GM19193 (cell line): ENCODE results near the gene JAKMIP2.

Experiments used
- POLR2A ChIP-seq: IDR thresholded peaks from 4 replicates; pipeline ENCODE4 v1.6.1; 2011; ENCODE audit not compliant: insufficient read depth, insufficient read length; ENCODE audit errors: extremely low read depth

JAKMIP2 gene

GRCh38 chr5:147800491-147800890 lies 18.0 kb upstream of the JAKMIP2 start:
- no peak for TF ChIP-seq POLR2A

- no peak for TF ChIP-seq POLR2A
Observed at GRCh38 chr5:147796556-147797308, 14.2 kb upstream of the JAKMIP2 start.

GRCh38 chr5:147791181-147791580 lies 8.7 kb upstream of the JAKMIP2 start:
- TF ChIP-seq POLR2A = no peak

GRCh38 chr5:147789820-147790219 lies 7.3 kb upstream of the JAKMIP2 start:
- no peak for TF ChIP-seq POLR2A

- no peak for TF ChIP-seq POLR2A
Observed at GRCh38 chr5:147788023-147788422, 5.5 kb upstream of the JAKMIP2 start.

- no peak for TF ChIP-seq POLR2A
Observed at GRCh38 chr5:147786142-147786541, 3.6 kb upstream of the JAKMIP2 start.

- no peak for TF ChIP-seq POLR2A
Observed at GRCh38 chr5:147784146-147784987, 1.8 kb upstream of the JAKMIP2 start.

- no peak for TF ChIP-seq POLR2A
Observed at GRCh38 chr5:147780924-147781573, 1.5 kb downstream of the JAKMIP2 start.

GRCh38 chr5:147779694-147780093 lies 2.8 kb downstream of the JAKMIP2 start:
- no peak for TF ChIP-seq POLR2A

- no peak for TF ChIP-seq POLR2A
Observed at GRCh38 chr5:147776989-147777388, 5.5 kb downstream of the JAKMIP2 start.

- TF ChIP-seq POLR2A = no peak
Observed at GRCh38 chr5:147773587-147773986, 8.9 kb downstream of the JAKMIP2 start.

GRCh38 chr5:147773139-147773538 lies 9.4 kb downstream of the JAKMIP2 start:
- no peak for TF ChIP-seq POLR2A

- TF ChIP-seq POLR2A = no peak
Observed at GRCh38 chr5:147767048-147767447, 15.5 kb downstream of the JAKMIP2 start.

- TF ChIP-seq POLR2A = no peak
Observed at GRCh38 chr5:147763791-147764525, 18.6 kb downstream of the JAKMIP2 start.
